Pancreas (tissue), 10 donors: ENCODE data around the gene SERPINE1. TPM values are rescaled to one million over a fixed set of nuclear protein-coding genes. Genes with fewer than 3 reads are reported as not detected.

Experiments
- ATAC-seq, 4 donors: fragments of 200-7000 bp; cut with Tn5 transposase; one replicate each; pipeline versions ENCODE4 v1.8.0 to v1.9.1; 2020; ENCODE audit warnings: mild to moderate bottlenecking in 4 of 4, moderate library complexity in 4 of 4
- DNase-seq, 6 donors: peaks; one replicate each; pipeline ENCODE4 v3.0.0-alpha.2; 2020
- FAIRE-seq: peaks from 2 replicates; lab custom pipeline; 2012; peaks lifted over from hg19 to GRCh38; lab: Jason Lieb, UNC
- H3K27ac ChIP-seq, 4 donors: fragments of 200-600 bp; sonication (generic); 1 replicate in 3 of 4; 2 replicates in 1 of 4; pipeline versions ENCODE4 v1.5.0 to v1.8.0; 2020
- H3K27me3 ChIP-seq, 4 donors: fragments of 200-600 bp; one replicate each; pipeline ENCODE4 v1.8.0; 2021
- H3K36me3 ChIP-seq, 3 donors: fragments of 200-600 bp; sonication (generic) in 1 of 3; one replicate each; pipeline versions ENCODE4 v1.5.0 to v1.8.0; 2020 to 2021
- H3K4me1 ChIP-seq, 3 donors: fragments of 200-600 bp; one replicate each; pipeline ENCODE4 v1.8.0; 2021
- H3K4me3 ChIP-seq, 4 donors: fragments of 200-600 bp; sonication (generic) in 2 of 4; one replicate each; pipeline versions ENCODE4 v1.5.0 to v1.8.0; 2020 to 2021
- H3K9me3 ChIP-seq, 4 donors: fragments of 200-600 bp; one replicate each; pipeline ENCODE4 v1.8.0; 2021
- WGBS, 2 donors: extraction: QIAGEN DNeasy Blood & Tissue Kit; methylation state at CpG; one replicate each; pipeline ENCODE4 v1.1.7; 2013; 5-methylcytosine and 5-hydroxymethylcytosine counted together
- intact Hi-C, 3 donors: fragments of 100-400 bp; cut with DNase I; formaldehyde crosslinking; loops; one replicate each; pipeline versions ENCODE4 v1.11.1 to v1.14.2; 2022
- polyA plus RNA-seq, 2 donors: library from polyadenylated mRNA; stranded (reverse); fragments of 200-250 nt; gene quantifications; one replicate each; pipeline ENCODE4 v1.2.3, GENCODE V29; 2013
- total RNA-seq, 6 donors: library from RNA; stranded (reverse); fragmentation: NEBNext Ultra II Directional in 4 of 6; extraction: Animal tissue kit (Norgen Biotek cat#: 25700) in 4 of 6; gene quantifications; one replicate each; pipeline versions ENCODE4 v1.2.1 to v1.2.4, GENCODE V29; 2021 to 2023
- TF ChIP-seq, protein P1 (sequence below), 4 donors: fragments of 200-600 bp; sonication (generic) in 3 of 4; IDR thresholded peaks; one replicate each; pipeline versions ENCODE4 v1.5.0 to v1.8.0; 2021; ENCODE audit warnings: antibody characterized with exemption in 4 of 4
- donor health status: healthy with polysubstance abuse.
- donor health status: DM: no; HTN: no; CAD: no; lungs with moderate emphysema.
- donor health status: DM: no; HTN: no; CAD: no.
- donor health status: control.
- donor health status: control.
- donor health status: Bipolar disorder and iron deficiency.
- donor health status: DM: yes; HTN: yes; CAD: no.
- donor health status: DM: no; HTN: no; CAD: no.
- donor health status: DM: no; HTN: no; CAD: no.
- donor health status: DM: yes; HTN: yes; CAD: no.

SERPINE1 gene
- total and polyA plus RNA-seq, 8 donors: 0.98 to 14.5 (median 3.7) TPM

DNA sequence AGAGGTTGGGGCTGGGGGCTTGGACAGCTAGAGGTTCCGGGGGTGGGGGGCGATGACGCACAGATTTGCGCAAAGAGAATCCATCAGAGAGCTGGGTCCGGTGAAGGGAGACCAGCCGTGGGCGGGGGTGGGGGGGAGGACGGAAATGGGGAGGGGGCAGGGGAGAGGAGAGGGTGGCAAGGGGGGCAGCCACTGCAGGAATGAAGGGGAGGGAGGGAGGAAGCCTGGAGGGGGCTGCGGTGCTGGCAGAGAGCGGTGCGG is 39.7 kb downstream of the SERPINE1 start:
- H3K27me3 ChIP-seq: peaks cover 0 to 35% (median 0%) of the 10 kb centered on the region in 4 donors
- H3K4me3 ChIP-seq: no peak overlapping the region
- FAIRE-seq: no peak
- no peak overlapping the region for H3K27ac ChIP-seq
- H3K9me3 ChIP-seq: no peaks in the 10 kb centered on the region
- 0 to 3% methylated on average over 10 to 11 of the region's 11 CpGs for WGBS, 2 donors
- H3K36me3 ChIP-seq: no peaks in the 10 kb centered on the region
- TF ChIP-seq, protein P1, sequence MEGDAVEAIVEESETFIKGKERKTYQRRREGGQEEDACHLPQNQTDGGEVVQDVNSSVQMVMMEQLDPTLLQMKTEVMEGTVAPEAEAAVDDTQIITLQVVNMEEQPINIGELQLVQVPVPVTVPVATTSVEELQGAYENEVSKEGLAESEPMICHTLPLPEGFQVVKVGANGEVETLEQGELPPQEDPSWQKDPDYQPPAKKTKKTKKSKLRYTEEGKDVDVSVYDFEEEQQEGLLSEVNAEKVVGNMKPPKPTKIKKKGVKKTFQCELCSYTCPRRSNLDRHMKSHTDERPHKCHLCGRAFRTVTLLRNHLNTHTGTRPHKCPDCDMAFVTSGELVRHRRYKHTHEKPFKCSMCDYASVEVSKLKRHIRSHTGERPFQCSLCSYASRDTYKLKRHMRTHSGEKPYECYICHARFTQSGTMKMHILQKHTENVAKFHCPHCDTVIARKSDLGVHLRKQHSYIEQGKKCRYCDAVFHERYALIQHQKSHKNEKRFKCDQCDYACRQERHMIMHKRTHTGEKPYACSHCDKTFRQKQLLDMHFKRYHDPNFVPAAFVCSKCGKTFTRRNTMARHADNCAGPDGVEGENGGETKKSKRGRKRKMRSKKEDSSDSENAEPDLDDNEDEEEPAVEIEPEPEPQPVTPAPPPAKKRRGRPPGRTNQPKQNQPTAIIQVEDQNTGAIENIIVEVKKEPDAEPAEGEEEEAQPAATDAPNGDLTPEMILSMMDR (IDR thresholded peaks at IDR 0.05): no peak
- ATAC-seq: no peak
- no peak for DNase-seq
- intact Hi-C loops: no loop called here
- H3K4me1 ChIP-seq: peaks cover 10 to 25% (median 20%) of the 10 kb centered on the region in 3 donors

DNA sequence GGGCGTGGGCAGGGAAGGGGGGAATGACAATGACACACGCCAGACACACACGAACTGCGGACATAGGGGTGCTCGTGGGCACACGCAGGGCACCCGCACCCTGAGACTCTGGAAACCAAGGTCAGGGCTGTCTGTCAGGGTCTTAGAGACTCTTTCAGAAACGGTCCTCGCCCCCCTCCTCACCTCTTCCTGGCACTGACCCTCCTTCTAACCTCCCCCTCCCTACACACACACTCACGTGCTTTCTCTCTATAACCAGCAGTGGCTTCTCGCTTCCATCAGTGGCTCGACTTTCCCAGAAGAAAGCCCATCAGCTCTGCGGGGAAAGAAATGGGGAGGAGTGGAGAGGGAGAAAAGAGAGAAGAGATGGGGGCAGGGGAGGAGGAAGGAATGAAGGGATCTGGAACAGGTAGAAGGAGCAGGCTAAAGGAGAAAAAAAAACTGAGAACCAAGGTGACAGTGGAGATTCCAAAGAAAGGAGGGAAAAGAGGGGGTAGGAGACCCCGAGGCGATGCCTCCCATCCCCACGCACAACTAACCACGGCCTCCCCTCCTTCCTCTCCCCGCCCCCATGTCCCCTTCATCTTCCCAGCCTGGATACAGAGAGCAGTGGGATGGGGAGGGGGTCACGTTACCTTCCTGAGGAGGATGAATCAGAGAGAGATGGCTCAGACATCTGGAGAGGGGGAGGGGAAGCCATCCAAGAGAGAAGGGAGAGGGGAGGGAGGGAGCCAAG is 40.2 kb downstream of the SERPINE1 start:
- Histone ChIP-seq H3K27ac (no peak overlapping the region), H3K4me1 (peaks cover 12 to 25% (median 20%) of the 10 kb centered on the region in 3 donors), H3K36me3 (no peaks in the 10 kb centered on the region), H3K9me3 (no peaks in the 10 kb centered on the region), H3K4me3 (no peak overlapping the region), H3K27me3 (peaks cover 0 to 40% (median under 1%) of the 10 kb centered on the region in 4 donors)
- intact Hi-C loops: no loop called here
- WGBS, 2 donors: 0 to 2% methylated on average over 14 to 19 of the region's 19 CpGs
- FAIRE-seq (no peak), ATAC-seq (no peak), DNase-seq (no peak)
- TF ChIP-seq, protein P1 (IDR thresholded peaks at IDR 0.05): no peak

DNA sequence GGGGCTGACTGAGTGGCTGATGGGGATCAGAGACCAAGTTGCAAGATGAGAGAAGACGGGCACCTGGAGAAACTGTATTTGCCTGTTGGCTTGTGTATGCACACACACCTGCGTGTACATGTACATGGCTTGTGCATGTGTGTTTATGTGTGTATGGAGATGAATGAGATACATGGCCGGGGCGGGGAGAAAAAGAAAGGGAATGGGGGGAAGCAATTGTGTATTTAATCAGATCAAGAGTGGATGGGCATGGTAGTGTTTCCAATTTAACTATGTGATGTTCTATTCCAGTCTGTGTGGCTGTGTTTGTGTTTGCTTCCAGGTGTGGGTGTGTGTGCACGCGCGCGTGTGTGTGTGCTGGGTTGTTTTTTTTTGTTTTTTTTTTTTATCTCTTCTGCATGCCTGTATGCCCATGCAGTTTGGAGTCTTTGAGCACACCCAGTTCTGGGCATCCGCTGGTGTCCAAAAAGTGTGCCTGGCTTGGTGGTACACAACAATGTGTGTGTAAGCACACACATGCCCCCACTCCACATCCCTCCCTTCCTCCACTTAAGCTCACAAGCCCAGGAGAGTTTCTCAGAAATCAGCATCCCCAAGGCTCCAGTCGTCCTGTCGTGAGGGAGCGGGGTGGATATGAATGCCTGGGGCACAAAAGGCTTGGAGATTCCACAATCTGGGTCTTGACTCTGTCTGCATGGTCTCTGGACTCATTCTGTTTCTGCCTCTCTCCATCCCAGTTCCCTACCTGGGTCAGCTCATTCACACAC is 40.9 kb downstream of the SERPINE1 start:
- Histone ChIP-seq H3K27ac (no peak overlapping the region), H3K36me3 (no peaks in the 10 kb centered on the region), H3K4me3 (no peak overlapping the region), H3K4me1 (peaks cover 15 to 27% (median 18%) of the 10 kb centered on the region in 3 donors), H3K9me3 (no peaks in the 10 kb centered on the region), H3K27me3 (peaks cover 0 to 48% (median 5%) of the 10 kb centered on the region in 4 donors)
- TF ChIP-seq, protein P1 (IDR thresholded peaks at IDR 0.05): no peak
- intact Hi-C loops: no loop called here
- WGBS, 2 donors: 4 to 6% methylated on average over 12 of the region's 12 CpGs
- DNase-seq (no peak), ATAC-seq (no peak), FAIRE-seq (no peak)

DNA sequence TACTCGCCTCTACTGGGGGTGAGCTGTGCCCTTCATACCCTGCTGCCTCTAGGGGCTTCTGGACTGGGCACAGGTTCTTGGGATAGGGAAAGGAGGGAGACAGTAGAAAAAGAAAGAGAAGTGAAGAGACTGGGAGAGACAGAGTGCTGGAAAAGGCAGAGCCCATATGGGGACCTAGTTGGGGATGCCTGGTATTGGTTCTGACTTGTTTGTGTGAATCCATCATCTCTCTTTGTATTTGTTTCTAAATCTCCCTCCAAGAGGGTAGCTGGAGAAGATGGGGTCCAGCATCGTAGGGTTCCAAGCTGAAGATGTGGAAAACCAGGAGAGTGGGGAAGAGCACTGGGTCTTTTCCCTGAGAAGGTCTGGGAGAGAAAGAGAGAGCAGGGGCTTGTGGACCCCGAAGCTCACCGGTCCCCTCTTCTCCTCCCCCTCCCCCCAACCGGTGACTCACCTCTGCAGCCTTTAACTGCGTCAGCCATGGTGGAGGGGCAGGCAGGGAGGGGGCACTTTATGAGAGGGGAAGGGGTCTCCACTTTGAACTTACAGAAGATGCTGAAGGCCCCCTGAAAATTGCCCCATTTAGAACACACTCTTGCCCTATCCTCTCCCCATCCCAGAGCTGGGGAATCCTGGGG is 41.6 kb downstream of the SERPINE1 start:
- Histone ChIP-seq H3K27ac (no peak overlapping the region), H3K4me1 (peaks cover 15 to 30% (median 24%) of the 10 kb centered on the region in 3 donors), H3K4me3 (no peak overlapping the region), H3K27me3 (peaks cover 0 to 52% (median 7%) of the 10 kb centered on the region in 4 donors), H3K36me3 (no peaks in the 10 kb centered on the region), H3K9me3 (no peaks in the 10 kb centered on the region)
- DNase-seq (no peak), ATAC-seq (no peak), FAIRE-seq (no peak)
- WGBS, 2 donors: 3 to 7% methylated on average over 3 to 6 of the region's 6 CpGs
- intact Hi-C loops: no loop called here
- TF ChIP-seq, protein P1 (IDR thresholded peaks at IDR 0.05): no peak
